ENCODE measurements around the gene CDC42. TPM values are rescaled to one million over a fixed set of nuclear protein-coding genes. Genes with fewer than 3 reads are reported as not detected.

The CDC42 gene
- 239 and 615 TPM in 2 replicates for total RNA-seq

DNA sequence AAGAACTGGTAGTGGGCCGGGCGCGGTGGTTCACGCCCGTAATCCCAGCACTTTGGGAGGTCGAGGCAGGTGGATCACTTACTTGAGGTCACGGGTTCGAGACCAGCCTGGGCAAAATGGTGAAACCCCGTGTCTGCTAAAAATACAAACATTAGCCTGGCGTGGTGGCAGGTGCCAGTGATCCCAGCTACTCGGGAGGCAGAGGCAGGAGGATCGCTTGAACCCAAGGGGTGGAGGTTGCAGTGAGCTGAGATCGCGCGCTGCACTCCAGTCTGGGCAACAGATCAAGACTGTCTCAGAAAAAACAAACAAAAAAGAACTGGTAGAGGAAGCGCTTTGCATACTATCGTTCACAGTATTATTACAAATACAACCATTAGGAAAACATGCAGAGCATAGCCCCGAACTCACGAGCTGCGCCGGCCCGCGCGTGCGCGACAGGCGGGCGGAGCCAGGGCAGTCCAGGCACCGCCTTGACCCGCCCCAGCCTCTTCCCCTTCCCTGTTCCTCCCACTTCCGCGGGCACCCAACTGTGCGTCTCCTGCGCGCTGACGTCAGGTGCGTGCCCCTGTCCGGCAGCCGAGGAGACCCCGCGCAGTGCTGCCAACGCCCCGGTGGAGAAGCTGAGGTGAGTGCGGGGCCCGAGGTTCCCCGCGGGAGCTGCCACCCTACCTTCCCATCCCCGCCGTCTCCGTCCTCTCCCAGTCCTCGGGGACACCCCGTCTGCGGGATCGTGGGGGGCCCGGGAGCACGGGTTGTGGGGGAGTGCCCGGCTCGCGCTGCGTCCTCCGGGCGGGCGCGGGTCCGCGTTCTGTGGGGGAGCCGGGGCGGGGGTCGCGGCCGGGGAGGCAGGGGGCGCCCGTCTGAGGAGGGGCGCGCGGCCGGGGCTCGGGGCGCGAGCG lies at the start of gene CDC42:
CDC42 (plus strand) TSS at position 595 of the 902 bp plus-strand sequence. CDS start 25,770 bp downstream, outside the sequence.

Small RNA genes lying within 50 kb of the gene (small RNA-seq; reads per million reads assigned to genes)
- not detected for gene RN7SL186P
- gene RNU6-776P, result not detected

Other genes with a start within 250 kb of the CDC42 start
- gene LDLRAD2, start 240.4 kb upstream of the CDC42 start, total RNA-seq, result 0.11 and 0.39 TPM in 2 replicates
- 281 and 358 TPM in 2 replicates for gene HSPG2, start 115.4 kb upstream of the CDC42 start, total RNA-seq
- not detected in 2 replicates for gene CELA3B, start 75.7 kb upstream of the CDC42 start, total RNA-seq
- not detected in 2 replicates for gene CELA3A, start 51.1 kb upstream of the CDC42 start, total RNA-seq
- not detected in 2 replicates for gene WNT4, start 90.4 kb downstream of the CDC42 start, total RNA-seq

Data from placental epithelial cell (primary cell).